Upper lobe of left lung (tissue), 4 donors: ENCODE data around the gene KDM5B.

Source experiments
- CTCF ChIP-seq, 6 experiments: fragments of 450-650 bp in 4 of 6; fragments of 200-600 bp in 2 of 6; sonication (generic) in 2 of 6; IDR thresholded peaks; one replicate each; pipeline ENCODE4 v1.5.1; 2016 to 2019; ENCODE audit warnings: antibody characterized with exemption in 6 of 6
- EP300 ChIP-seq, 4 donors: sonication (generic); formaldehyde crosslinking; IDR thresholded peaks; one replicate each; pipeline ENCODE4 v1.5.1; 2017; ENCODE audit warnings: antibody characterized with exemption in 4 of 4, control low read depth in 2 of 4
- POLR2A ChIP-seq, 4 donors: fragments of 450-650 bp; IDR thresholded peaks; one replicate each; pipeline ENCODE4 v1.5.1; 2016 to 2017; ENCODE audit warnings: antibody characterized with exemption in 4 of 4, mild to moderate bottlenecking in 2 of 4
- POLR2AphosphoS5 ChIP-seq, 2 donors: sonication (generic); formaldehyde crosslinking; IDR thresholded peaks; one replicate each; pipeline ENCODE4 v1.5.1; 2017; ENCODE audit warnings: antibody characterized with exemption in 2 of 2

- TF ChIP-seq CTCF (IDR thresholded peaks at IDR 0.05) (no peak), POLR2A (IDR thresholded peaks at IDR 0.05) (no peak), POLR2AphosphoS5 (IDR thresholded peaks at IDR 0.05) (no peak), EP300 (IDR thresholded peaks at IDR 0.05) (no peak)
These were observed 27.0 kb downstream of the KDM5B start for GRCh38 chr1:202781180-202781579.
